ENCODE data around the gene PRKAR1B.
"Not testable (repeated sequence)": the region's sequence is repeated elsewhere in the genome, so short reads cannot be mapped to it uniquely, and the experiment has no call there.

PRKAR1B gene

GRCh38 chr7:668139-668931 lies 58.7 kb downstream of the PRKAR1B start:
- peak; percentile 18 to 32 for DNase-seq (ENCODE audit: low read depth in 2 of 2)

GRCh38 chr7:666454-667292 lies 60.4 kb downstream of the PRKAR1B start:
- no peak for DNase-seq (ENCODE audit: low read depth in 2 of 2)

- no peak for DNase-seq (ENCODE audit: low read depth in 2 of 2)
Measured at GRCh38 chr7:665736-666453, 61.2 kb downstream of the PRKAR1B start.

- DNase-seq (ENCODE audit: low read depth in 2 of 2): peak in 1 of 2 experiments; percentile 10
Measured at GRCh38 chr7:664997-665735, 61.9 kb downstream of the PRKAR1B start.

- DNase-seq (ENCODE audit: low read depth in 2 of 2): no peak
Measured at GRCh38 chr7:664402-664775, 62.7 kb downstream of the PRKAR1B start.

GRCh38 chr7:662576-662975 lies 64.5 kb downstream of the PRKAR1B start:
- DNase-seq (ENCODE audit: low read depth in 2 of 2): no peak

- no peak for DNase-seq (ENCODE audit: low read depth in 2 of 2)
Measured at GRCh38 chr7:659996-660395, 67.1 kb downstream of the PRKAR1B start.

- no peak for DNase-seq (ENCODE audit: low read depth in 2 of 2)
Measured at GRCh38 chr7:659306-659847, 67.7 kb downstream of the PRKAR1B start.

- no peak for DNase-seq (ENCODE audit: low read depth in 2 of 2)
Measured at GRCh38 chr7:657565-658119, 69.4 kb downstream of the PRKAR1B start.

- DNase-seq (ENCODE audit: low read depth in 2 of 2): not testable (repeated sequence)
Measured at GRCh38 chr7:657010-657409, 70.1 kb downstream of the PRKAR1B start.

- no peak for DNase-seq (ENCODE audit: low read depth in 2 of 2)
Measured at GRCh38 chr7:655758-656157, 71.3 kb downstream of the PRKAR1B start.

- no peak for DNase-seq (ENCODE audit: low read depth in 2 of 2)
Measured at GRCh38 chr7:653829-654764, 73.0 kb downstream of the PRKAR1B start.

GRCh38 chr7:652881-653280 lies 74.2 kb downstream of the PRKAR1B start:
- DNase-seq (ENCODE audit: low read depth in 2 of 2): no peak

- not testable (repeated sequence) for DNase-seq (ENCODE audit: low read depth in 2 of 2)
Measured at GRCh38 chr7:652167-652566, 74.9 kb downstream of the PRKAR1B start.

- no peak for DNase-seq (ENCODE audit: low read depth in 2 of 2)
Measured at GRCh38 chr7:651032-651728, 75.9 kb downstream of the PRKAR1B start.

GRCh38 chr7:650339-651031 lies 76.6 kb downstream of the PRKAR1B start:
- DNase-seq (ENCODE audit: low read depth in 2 of 2): no peak

GRCh38 chr7:646951-647350 lies 80.1 kb downstream of the PRKAR1B start:
- no peak for DNase-seq (ENCODE audit: low read depth in 2 of 2)

GRCh38 chr7:646487-646886 lies 80.6 kb downstream of the PRKAR1B start:
- no peak for DNase-seq (ENCODE audit: low read depth in 2 of 2)

GRCh38 chr7:645606-646005 lies 81.5 kb downstream of the PRKAR1B start:
- no peak for DNase-seq (ENCODE audit: low read depth in 2 of 2)
